GM21528 (cell line): Measurements from ENCODE around the gene RANBP9.

Source experiments
- ATAC-seq: cut with Tn5 transposase; IDR thresholded peaks from one replicate; pipeline ENCODE4 v1.9.1; 2021; ENCODE audit warnings: mild to moderate bottlenecking, moderate library complexity; ENCODE audit not compliant: unreplicated experiment, low FRiP score

The RANBP9 gene

DNA sequence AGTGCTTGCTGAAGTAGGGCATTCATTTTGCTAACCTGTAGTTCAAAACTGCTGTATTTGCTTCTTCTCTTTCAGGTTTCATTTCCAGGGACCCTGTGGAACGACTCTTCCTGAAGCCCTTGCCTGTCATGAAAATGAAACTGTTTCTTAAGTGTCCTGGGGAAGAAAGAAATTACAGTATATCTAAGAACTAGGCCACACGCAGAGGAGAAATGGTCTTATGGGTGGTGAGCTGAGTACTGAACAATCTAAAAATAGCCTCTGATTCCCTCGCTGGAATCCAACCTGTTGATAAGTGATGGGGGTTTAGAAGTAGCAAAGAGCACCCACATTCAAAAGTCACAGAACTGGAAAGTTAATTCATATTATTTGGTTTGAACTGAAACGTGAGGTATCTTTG, 99.9 kb downstream of the RANBP9 start:
- ATAC-seq = no peak

DNA sequence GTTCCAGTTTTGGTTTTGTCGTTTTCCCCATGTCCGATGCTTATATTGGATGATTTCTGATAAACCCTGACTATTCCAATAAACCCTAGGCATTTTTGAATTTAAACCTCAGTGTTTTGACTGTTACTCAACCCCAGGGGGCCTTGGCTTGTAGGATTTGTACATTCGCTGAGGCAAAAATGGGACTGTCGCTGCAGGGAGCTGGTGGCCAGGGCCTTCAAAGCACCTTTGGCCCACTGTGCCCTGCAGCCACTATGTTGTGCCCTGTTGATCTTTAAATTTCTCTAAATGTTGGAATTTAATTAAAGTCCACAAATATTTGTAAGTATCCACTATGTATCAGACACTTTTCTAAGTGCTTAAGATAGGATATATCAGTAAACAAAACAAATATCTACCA, 106.0 kb downstream of the RANBP9 start:
- no peak for ATAC-seq

DNA sequence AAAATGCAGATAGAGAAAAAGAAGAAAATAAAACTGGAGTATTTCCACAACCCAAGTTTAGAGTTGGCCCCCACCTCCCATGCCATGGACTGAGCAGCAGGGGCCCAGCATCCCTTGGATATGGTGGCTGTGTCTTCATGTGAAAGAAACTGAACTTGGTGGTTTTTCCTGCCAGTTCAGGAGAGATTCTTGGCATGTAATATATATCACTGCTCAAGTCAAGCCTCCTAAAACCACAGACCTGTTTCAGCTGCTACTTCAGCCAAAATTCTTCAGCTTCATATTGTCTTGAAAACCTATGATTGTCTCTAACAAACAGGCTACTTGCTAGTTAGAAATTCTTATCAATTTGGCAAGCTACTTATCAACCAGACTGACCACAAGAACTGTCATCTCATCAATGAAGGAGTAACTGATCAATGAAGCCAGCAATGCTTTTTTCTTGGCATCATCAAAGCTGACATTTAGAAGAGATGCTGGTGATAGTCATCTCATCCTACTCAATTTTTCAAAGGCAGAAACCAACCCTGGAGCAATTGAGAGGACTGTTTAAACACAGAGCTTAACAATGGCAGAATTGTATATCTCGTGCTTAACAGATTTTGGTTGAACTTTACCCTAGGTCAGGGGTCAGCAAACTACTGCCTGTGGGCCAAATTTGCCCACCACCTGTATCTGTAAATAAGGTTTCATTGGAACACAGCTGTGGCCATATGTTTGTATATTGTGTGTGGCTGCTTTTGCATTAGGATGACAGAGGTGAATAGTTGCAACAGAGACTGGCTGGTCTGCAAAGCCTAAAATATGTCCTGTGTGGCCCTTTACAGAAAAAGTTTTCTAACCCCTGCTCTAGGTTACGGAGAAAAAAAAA, 106.9 kb downstream of the RANBP9 start:
- ATAC-seq = no peak

DNA sequence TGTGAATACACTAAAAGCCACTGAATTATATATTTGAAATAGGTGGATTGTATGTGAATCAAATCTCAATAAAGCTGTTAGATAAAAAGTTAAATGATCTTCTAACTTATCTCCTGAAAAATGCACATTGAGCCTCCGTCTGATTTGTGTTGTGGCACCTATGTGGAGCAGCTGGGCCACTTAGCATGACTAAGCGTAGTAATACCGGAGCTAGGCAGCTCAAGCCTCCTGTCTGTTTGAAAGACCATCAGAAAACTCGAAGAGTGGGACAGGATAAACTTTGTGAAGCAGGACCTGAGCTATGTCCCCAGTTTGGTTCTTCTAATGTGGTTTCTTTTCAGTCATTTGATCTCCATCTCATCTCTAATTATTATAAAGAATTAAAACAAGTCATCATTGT, 107.5 kb downstream of the RANBP9 start:
- ATAC-seq = no peak

DNA sequence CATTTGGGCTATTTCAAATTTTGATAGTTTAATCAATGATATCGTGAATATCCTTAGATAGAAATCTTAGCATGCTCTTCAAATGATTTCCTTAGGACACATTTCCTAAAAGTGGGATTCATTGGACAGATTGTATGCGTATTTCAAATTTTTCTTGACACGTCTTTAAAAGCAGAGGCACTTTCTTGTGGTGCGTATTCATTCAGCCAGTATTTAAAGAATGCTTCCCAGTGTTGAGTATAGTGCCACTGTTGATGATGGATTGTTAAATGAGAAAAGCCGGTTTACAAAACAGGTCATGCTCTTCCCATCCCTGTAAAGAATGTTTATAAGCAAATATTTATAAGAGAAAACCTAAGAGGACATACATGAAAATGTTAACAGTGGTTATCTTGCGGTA, 111.6 kb downstream of the RANBP9 start:
- no peak for ATAC-seq

DNA sequence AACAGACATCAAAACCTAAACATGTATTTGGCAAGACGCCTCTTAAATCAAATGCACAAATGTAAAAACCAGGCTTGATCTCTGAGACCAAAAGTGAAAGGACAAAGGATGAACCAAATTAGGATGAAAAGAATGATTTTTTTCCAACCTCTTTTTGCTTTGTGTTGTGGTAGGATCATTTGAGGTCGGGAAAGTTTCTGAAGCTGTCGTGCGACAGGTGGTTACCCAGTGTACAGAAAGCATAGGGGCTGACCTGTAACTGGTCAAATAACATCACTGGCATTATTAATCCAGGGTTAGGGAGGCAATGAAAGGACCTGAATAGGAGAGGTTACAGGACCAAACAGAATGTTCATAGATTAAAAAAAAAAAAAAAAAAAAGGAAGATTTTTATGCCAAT, 114.6 kb downstream of the RANBP9 start:
- no peak for ATAC-seq

DNA sequence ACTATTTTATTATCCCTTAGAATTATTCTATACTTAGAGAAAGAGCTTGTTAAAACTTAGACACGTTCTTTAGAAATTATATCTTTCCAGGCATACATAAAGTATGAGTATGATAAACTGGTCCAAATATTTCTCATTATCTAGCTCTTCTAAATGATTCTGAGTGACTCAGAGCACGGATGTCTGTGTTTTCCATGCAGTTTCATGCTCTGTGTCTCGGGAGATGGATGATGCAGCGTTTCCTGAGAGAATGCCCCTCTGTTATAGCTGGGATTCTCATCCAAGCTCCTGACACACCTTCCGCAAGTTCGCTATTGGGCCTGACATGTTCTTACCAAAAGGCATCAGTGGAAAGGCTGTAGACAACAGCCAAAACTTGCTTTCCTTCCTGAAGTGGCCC, 117.9 kb downstream of the RANBP9 start:
- ATAC-seq = no peak

DNA sequence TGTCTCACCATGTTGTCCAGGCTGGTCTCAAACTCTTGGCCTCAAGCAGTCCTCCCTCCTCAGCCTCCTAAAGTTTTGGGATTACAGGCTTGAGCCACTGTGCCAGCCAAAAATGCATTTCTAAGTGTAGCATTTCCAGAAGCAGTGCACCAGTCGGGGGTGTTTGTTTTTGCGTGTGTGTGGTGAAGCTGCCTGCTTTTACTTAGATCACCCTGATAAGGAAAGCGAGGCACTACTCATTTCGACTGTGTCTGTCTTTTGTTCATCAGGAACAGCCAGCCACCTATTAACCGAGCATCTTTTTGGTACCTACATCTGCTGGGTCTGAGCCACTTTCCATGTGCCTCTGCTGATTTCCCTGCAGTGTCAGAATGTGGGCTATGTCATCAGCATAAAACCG, 118.5 kb downstream of the RANBP9 start:
- no peak for ATAC-seq

DNA sequence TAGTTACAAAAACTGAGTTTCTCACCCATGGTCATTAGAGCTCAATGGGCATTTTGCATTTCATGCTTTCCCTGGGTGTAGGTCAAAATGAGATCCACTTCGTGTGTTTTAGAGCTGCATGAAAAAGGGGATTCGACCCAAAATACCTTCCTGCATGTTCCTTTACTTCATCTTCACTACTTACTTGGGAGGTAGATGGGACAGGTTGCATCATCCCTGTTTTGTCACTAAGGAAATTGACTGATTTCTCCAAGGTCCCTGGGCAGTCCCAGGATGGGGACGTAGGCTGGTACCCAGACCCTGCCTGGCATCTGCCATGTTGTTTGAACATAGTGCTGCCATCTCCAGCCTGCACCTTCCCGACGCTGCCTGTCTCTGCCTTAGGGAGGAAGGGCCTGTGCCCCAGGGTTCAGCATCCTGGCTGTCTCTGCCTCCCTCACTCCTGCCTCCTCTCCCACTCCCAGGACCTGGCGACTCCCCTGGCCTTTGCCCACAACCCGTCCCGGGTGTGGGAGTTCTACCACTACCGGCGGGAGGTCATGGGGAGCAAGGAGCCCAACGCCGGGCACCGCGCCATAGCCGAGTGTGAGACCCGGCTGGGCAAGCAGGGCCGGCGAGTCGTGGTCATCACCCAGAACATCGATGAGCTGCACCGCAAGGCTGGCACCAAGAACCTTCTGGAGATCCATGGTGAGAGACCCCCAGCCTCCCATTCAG, 120.3 kb downstream of the RANBP9 start:
- no peak for ATAC-seq

DNA sequence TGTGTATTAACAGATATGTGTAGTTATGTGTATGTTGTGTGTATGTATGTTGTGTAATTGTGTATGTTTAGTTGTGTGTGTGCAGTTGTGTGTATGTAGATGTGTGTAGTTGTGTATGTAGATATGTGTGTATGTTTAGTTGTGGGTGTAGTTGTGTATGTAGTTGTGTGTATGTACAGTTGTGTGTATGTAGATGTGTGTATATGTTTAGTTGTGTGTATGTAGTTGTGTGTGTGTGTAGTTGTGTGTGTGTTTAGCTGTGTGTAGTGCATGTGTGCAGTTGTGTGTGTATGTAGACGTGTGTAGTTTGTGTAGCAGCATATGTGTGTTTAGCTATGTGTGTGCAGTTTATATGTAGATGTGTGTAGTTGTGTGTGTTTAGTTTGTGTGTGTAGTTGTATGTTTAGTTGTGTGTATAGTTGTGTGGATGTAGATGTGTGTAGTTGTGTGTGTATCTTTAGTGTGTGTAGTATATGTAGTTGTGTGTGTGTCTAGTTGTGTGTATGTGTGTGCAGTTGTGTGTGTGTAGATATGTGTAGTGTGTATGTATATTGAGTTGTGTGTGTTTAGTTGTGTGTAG, 121.0 kb downstream of the RANBP9 start:
- no peak for ATAC-seq

DNA sequence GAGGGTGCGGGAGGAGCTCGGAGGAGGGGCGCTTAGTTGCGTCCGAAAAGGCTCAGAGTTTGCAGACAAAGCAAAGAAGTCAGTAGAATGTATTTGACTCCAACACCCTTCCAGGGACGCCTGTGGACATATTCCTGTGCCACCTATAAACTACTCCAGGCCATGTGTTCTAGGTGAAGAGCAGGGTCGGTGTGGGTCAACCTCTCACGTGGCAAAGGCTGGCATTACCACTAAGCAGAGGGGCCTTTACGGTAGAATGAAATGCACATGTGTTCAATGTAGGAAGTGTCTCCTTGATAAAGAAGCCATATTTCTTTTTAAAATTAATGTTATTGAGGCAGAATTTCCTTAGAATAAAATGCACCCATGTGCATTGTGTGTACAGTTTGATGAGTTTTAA, 121.8 kb downstream of the RANBP9 start:
- ATAC-seq = no peak

DNA sequence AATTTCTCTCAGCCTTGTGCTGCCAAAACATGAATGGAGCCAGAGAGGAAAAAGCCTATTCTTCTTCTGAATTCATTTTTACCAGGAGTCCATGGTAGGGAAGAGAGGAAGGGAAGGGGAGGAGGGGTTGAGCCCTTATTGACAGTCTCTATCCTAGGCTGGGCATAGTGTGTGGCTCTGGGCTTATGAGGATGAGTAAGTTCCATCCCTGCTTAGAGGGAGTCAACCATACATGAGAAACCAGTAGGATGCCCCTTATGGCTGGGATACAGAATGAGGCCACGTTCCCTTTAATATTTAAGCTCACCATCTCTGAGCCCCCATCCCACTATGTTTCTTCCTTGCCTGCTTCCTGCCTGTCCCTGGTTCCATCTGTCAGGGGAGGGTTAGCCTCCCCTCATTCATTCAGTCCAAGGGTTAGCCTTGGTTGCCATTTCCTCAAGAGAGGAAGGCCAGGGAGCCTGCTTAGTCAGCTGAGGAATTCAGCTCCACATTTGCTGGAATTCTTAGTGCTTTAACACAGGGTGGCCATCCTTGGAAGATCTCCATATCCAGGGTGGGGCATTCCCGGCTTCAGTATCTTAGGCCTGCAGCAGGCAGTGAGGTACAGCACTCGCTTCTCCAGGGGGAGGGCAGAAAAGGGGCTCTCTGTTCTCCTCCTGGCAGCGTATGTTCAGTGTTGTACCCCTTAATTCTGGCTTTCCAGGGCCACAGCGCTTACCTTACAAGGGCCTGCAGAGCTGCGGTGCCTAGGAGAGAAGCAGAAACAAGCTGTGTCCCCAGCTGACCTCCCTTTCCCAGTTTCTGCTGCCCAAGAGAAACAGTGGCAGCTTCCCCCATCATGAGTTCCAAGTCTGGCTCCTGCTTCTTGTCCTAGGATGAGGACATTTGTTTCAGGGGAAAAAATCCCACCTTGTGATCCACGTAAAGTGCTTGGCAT, 124.8 kb downstream of the RANBP9 start:
- no peak for ATAC-seq

DNA sequence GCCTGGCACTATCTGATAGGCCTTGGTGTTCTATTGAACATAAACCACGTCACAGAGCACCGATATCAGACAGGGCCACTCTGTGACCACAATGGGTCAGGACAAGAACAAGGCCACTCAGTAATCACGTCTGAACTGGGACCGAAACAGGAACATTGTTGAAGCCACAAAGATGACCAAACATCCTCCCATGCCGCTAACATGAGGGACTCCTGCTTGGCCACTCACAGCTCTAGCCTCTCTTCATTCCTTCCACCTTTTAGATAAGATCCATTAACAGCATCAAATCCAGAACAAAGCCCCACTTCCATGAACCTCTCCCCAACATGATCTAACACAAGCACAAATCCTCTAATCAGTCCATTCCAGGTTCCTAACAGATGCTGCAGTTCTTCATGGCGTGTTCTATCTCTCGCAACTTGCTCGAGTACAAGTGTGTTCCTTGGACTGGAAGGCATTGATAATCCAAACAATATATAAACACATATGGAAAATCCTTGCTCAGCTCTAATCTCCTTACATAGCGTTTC, 129.9 kb downstream of the RANBP9 start:
- no peak for ATAC-seq

DNA sequence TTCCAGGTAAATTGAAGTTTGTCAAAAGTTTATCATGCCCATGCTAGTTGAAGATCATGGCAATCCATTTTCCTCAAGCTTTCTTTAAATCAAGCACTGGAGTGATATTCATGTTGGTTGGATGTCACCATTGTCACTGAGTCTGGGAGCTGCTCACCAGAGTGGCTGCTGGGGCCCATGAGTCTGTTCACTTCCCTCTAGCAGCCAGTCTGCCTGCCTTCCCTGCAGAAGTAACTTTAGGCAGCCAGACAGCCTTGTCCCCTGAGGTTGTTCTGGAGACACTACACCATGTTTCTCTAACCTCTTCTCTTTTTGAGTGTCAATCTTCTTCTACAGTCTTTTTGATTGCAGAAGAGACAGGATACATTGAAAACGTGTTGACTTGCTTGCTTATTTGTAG, 131.7 kb downstream of the RANBP9 start:
- no peak for ATAC-seq

DNA sequence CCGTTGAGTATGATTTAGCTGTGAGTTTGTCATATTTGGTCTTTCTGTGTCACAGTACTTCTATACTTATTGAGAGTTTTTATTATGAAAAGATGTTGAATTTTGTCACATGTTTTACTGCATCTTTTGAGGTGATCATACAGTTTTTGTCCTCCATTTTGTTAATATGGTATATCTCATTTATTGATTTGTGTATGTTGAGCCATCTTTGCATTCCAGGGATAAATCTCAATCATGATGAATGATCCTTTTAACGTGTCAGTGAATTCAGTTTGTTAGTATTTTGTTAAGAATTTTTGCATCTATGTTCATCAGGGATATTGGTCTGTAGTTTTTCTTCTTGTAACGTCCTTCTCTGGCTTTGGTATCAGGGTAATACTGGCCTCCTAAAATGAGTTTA, 133.7 kb downstream of the RANBP9 start:
- ATAC-seq = no peak

DNA sequence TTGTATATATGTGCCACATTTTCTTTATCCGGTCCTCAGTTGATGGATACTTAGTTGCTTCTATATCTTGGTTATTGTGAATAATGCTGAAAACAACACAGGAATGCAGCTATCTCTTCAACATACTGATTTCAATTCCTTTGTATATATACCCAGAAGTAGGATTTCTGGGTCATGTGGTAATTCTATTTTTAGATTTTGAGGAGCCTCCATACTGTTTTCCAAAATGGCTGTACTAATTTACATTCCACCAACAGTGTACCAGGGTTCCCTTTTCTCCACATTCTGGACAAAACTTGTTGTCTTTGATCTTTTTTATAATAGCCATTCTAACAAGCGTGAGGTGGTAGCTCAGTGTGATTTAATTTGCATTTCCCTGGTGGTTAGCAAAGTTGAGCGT, 135.6 kb downstream of the RANBP9 start:
- ATAC-seq = no peak

DNA sequence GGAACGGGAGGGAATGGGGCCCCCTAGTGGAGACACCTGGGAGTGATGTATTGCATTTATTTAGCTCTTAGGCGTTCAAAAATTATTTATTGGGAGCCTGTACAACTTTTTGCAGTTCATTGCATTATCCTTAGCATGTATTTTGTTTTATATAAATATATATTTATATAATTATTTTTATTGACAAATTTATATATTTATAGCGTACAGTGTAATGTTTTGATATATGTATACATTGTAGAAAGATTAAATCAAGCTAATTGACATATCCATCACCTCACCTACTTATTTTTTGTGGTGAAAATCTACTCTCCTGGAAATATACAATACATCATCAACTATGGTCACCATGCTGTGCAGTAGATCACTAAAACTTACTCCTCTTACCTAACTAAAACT, 136.3 kb downstream of the RANBP9 start:
- ATAC-seq = no peak

DNA sequence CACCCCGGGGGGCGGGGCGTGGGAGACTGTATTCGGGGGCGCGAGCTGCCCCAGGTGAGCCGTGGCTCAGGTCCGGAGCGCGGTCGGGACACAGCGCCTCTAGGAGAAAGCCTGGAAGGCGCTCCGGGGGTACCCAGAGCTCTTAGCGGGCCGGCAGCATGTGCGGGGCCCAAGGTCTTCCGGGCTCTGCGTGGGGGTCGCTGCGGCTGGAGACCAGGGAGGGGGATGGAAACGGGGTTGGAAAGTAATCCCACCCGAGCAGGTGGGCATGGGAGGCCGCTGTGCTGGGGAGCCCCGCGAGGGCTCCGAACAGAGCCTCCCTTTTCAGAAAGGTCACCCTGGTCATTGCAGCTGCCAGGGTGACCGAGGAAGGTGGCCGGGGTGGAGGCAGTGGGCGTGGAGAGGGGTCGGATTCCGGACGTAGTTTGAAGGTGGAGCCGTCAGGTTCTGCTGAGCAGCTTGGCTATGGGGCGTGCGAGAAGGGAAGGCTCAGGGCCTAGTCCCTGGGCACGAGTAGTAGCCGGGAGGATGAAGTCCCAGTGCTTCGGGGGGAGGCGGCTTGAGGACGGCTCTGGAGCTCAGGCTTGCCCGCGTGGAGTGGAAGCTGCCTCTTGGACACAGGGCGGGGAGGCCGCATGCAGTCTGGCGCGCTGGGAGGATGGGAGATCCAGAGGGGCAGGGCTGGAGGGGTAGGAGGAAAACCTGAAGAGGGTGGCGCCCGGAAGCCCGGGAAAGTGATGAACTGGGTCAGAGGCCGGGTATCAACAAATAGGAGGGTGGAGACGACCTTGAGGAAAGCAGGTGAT, 136.9 kb downstream of the RANBP9 start, which contains the start of gene SIRT5:
Gene SIRT5 (plus strand): TSS at position 31 of the 806 bp plus-strand sequence. CDS start 9,510 bp downstream, outside the sequence.
- ATAC-seq = peak; percentile 78

DNA sequence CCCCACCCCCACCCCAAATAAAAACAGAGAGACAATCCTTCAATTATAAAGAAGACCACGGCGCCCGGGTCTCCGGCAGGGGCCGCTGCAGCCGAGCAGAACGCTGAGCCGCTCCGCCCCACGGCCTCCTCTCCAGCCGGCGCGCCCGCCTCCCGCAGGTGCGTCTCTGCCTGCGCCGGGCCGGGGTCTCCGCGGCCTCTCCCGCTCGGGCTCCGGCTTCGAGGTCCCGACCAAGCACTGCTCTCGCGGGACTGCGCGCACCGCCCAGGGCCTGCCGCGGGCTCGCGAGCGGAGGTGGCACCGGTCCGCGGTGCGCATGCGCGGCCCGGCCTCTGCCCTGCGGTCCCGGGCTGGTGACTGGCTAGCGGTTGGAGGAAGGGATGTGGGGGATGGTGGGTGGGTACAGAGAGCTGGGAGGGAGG, 137.5 kb downstream of the RANBP9 start:
- ATAC-seq = peak; percentile 74
